ENCODE measurements around the gene DUSP18.

DNA sequence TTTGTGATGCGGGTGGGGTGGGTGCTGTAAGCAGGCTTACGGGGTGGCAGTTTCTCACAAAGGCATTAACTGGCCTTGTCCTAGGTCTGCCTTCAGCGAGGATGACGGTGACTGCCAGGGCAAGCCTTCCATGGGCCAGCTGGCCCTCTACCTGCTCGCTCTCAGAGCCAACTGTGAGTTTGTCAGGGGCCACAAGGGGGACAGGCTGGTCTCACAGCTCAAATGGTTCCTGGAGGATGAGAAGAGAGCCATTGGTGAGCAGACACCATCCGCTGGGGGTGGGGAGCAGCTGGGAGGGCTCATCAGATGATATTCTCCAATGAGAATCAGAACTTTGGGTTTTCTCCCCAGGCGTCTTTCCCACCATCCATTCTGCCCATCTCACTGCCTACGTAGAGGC lies 54.9 kb downstream of the DUSP18 start:
- TF ChIP-seq POLR2A (IDR thresholded peaks at IDR 0.05; ENCODE audit: low read depth, low read length) (no peak), TAF1 (IDR thresholded peaks at IDR 0.05; ENCODE audit: borderline replicate concordance, low read depth, low read length) (no peak)
